Measurements from ENCODE around the gene CAPS.
"Not testable (repeated sequence)": the region's sequence is repeated elsewhere in the genome, so short reads cannot be mapped to it uniquely, and the experiment has no call there.

The CAPS gene

DNA sequence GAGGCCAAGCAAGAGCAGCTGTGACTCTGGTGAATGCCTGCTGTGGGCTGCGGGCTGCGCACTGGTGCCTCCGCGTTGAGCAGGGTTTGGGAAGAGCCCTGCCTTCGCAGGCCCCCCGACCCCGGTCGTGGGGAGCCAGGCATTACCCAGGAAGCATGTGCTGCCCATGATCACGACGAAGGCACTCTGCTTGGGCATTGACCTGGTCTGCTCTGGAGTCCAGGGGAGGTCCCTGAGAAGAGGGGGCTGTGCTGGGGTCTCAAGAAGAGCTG lies 44.7 kb downstream of the CAPS start:
- DNase-seq: no peak

DNA sequence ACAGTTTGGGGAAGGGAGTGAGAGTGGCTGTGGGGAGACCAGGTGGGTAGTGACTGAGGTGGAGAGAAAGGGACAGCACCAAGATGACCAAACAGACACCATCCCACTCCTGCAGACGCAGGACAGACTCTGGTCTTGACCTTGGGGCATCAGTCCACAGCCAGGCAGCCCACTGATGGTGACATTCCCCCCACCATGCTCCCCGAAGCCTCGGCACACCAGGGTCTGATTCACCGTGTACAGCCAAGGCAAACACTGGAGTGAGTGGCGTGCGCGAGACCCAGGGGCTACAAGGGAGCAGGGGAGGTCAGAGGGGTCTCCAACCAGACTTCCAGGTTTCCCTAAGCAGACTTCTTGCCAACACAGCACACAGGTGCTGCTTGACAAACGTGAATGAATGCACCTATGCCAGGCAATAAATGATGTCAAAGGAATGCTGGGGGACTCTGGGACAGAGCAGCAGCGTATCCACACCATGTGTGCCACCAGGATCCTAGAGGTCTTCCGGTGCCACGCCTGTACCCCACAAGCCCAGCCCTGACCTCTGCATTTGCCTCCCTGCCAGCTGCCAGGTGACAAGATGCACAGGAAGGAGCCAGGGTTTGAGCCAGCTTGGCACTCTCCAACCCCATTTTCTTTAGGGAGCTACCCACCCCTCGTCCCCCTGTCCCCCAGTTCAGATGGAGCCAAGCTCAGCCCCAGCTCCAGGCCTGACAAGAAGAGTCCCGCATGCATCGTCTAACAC lies 45.4 kb downstream of the CAPS start:
- DNase-seq: no peak

DNA sequence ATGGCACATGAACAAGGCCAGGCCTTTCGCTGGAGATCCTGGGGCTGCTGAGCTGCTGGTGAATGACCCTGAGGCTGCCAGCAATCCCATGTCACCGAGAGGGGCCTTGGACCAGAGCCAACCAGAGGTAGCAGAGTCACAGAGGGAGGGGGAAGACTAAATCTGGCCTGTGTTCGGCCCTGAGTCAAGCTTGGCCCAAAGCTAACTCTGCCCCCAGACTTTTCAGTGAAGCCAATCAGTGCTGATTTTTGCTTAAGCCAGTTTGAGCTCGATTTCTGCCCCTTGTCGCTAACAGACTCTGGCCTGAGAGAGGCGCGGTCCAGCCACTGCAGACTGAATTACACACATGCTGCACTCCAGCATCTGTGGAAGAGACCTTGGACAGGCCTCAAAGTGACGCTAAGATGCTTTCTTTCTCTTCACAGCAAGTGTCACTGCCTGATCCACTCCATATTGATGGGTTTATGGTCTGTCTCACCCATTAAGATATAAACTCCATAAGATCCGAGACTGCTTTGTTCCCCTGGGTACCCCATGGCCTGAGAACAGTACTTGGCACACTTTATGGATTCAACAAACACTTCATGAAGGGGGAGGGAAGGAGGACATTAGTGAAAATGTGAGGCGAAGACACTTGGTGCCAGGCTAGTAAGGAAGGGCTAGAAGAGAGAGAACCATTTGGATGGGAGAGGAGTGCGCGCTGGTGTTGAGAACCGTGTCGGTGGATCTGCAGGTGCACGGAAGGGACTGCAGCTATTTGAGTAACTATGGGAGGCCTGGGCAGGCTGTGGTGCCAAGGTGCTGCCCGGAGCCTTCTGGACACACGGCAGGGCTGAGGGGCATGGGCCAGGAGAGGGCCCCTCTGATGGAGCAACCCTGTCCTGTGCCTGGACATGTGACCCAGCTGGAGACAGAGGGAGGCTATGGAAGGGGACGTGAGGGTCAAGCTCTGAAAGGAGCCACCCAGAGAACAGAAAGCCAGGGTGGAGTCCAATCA lies 46.2 kb downstream of the CAPS start:
- no peak for DNase-seq

DNA sequence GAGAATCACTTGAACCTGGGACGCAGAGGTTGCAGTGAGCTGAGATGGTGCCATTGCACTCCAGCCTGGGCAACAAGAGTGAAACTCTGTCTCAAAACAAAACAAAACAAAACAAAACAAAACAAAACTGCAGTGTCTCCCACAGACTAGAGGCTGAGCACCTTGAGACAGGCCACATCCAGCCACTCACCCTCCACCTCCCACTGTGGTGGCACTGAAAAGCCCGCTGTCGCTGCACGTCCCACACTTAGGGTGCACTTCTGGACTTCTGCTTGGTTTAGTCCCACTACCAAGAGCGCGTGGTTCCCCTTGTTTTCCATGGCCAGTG lies 47.6 kb downstream of the CAPS start:
- not testable (repeated sequence) for DNase-seq

DNA sequence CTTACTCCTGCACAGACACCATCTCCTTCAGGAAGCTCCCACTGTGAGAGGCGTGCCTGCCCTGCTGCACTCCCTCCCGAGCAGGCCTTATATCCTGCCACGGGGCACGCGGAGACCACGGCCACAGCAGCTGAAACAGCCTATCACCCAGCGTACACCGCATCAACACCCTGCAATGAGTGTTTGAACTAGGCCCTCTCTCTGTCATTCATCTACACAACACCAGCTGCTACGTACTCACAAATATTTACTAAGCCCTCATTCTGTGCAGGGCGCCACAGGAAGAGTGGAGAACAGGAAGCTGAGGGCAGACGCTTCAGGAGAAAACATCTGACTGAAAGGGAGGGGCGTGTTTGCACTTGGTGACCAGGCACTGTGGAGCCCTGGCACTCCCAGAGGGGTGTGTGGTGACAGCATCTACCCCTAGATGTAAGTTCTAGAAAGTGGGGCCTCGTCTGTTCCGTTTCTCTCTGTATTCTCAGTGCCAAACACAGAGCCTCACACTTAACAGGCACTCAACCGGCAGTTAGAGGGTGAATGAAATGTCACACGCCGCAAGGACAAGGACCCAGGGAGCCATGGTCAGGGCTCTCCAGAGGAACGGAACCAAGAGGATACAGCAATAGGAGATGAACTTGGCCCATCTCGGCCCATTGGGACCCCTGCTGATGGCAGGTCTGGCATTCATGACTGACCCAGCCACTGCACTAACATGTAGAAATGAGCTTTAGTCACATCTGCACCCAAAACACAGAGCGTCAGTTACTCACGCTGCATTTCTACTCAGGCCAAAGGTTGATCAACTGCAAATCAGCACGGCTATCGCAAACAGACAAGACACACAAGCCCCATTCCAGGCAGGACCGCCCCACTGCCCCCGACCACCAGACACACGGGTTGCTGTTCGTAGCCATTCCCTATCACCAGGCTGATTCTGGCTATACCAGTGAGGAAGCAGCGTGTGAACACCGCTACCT lies 48.2 kb downstream of the CAPS start:
- DNase-seq: no peak

DNA sequence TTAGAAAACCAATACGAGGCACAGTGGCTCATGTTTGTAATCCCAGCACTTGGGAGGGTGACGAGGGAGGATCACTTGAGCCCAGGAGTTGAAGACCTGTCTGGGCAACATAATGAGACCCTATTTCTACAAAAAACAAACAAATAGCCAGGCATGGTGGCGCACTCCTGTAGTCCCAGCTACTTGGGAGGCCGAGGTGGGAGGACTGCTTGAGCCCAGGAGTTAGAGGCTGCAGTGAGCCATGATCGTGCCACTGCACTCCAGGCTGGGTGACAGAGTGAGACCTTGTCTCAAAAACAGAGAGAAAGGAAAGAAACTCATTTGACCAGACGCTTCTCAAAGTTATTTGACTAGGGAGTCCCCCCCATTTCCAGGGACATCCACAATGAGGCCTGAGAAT lies 49.2 kb downstream of the CAPS start:
- not testable (repeated sequence) for DNase-seq

DNA sequence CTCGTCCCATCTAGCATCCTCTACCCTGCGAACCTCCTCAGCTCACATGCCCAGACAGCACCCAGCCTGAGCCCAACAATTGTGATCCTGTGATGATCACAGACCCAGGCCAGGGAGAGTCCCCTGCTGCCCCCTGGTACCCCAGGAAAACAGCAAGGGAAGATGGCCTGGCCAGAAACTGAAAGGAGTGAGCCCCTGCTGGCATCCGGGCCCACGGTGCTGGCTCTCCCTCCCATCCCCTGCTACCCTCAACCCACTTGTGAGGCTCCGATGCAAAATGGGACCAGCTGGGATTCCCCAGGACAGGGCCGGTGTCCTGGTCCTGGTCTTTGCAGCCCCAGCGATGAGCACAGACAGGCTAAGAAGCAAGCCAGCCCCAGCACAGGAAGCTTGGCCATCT lies 49.8 kb downstream of the CAPS start:
- DNase-seq: no peak

DNA sequence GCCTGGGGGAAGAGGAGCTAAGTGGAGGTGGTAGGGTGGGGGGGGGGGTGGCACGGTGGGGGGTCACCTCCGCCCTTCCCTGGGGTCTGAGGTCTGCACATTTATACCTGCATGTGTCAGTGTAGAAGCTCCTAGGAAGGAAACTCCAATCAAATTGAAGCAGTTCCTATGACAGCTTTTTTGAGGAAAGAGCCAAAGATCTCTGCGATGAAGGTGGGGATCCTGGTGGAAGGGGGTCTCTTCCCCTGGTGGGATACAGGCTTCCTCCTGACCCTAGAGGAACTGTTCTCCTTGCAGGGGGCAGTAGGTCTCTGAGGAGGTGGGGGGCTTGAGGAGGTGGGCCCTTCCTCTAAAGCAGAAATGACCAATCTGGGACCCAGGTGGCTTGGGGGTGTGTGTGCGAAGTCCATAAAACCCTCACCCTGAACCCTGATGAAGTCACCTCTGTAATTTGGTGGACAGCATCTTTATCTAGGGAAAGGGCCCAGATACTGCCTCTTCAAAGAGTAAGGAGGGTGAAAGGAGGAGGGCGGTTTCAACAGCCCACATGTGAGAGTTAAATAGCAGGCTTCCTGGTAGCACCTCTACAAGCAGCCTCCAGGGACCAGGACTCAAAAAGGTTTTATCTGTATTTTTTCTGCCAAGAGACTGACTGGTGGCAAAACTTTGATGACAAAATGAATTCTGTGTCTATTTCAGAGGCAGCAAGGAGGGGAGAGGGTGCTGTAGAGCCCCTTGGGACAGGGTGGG lies 50.9 kb downstream of the CAPS start:
- no peak for DNase-seq
